Keratinocyte (primary cell): ENCODE data around the gene RNF148. TPM values are rescaled to one million over a fixed set of nuclear protein-coding genes. Genes with fewer than 3 reads are reported as not detected.

Source experiments
- DNase-seq: peaks from one replicate; pipeline ENCODE4 v3.0.0-alpha.2; 2011; ENCODE audit warnings: low read depth, missing footprints, low spot score
- FAIRE-seq: peaks from 2 replicates; lab custom pipeline; 2011; peaks lifted over from hg19 to GRCh38; lab: Jason Lieb, UNC
- H2AFZ ChIP-seq: 2 replicates; pipeline ENCODE4 v1.6.0; 2012; ENCODE audit warnings: low read length, control low read depth, inconsistent platforms; ENCODE audit not compliant: control insufficient read depth
- H3K27ac ChIP-seq: 2 replicates; pipeline ENCODE4 v1.5.1; 2011; ENCODE audit warnings: low read length; ENCODE audit not compliant: control insufficient read depth, insufficient read depth
- H3K27me3 ChIP-seq: 3 replicates; pipeline ENCODE4 v1.6.0; 2011; ENCODE audit warnings: low read length; ENCODE audit not compliant: control insufficient read depth, insufficient read depth; ENCODE audit errors: extremely low read depth
- H3K36me3 ChIP-seq, 2 experiments: 2 replicates in 1 of 2; 3 replicates in 1 of 2; pipeline ENCODE4 v1.5.1; 2011; ENCODE audit warnings: low read length in 2 of 2, mild to moderate bottlenecking in 1 of 2; ENCODE audit not compliant: control insufficient read depth in 2 of 2, insufficient read depth in 2 of 2; ENCODE audit errors: extremely low read depth in 1 of 2
- H3K4me1 ChIP-seq: 3 replicates; pipeline ENCODE4 v1.5.1; 2011; ENCODE audit warnings: low read length; ENCODE audit not compliant: control insufficient read depth, insufficient read depth; ENCODE audit errors: extremely low read depth
- H3K4me2 ChIP-seq: 3 replicates; pipeline ENCODE4 v1.6.0; 2011; ENCODE audit warnings: low read depth, low read length; ENCODE audit not compliant: control insufficient read depth, insufficient read depth; ENCODE audit errors: extremely low read depth
- H3K4me3 ChIP-seq, 3 experiments: fragments of 200-600 bp in 1 of 3; sonication (generic) in 1 of 3; 2 replicates in 2 of 3; 3 replicates in 1 of 3; pipeline ENCODE4 v1.5.1; 2011 to 2016; ENCODE audit warnings: low read length in 3 of 3, mild to moderate bottlenecking in 3 of 3, control low read depth in 2 of 3, inconsistent platforms in 1 of 3, low read depth in 1 of 3, mixed read lengths in 1 of 3, mixed run types in 1 of 3, moderate library complexity in 1 of 3; ENCODE audit not compliant: control insufficient read depth in 2 of 3, insufficient read depth in 2 of 3; ENCODE audit errors: extremely low read depth in 1 of 3
- H3K79me2 ChIP-seq: 2 replicates; pipeline ENCODE4 v1.6.0; 2012; ENCODE audit warnings: low read length; ENCODE audit not compliant: control insufficient read depth, insufficient read depth
- H3K9ac ChIP-seq: 3 replicates; pipeline ENCODE4 v1.6.0; 2011; ENCODE audit warnings: low read length; ENCODE audit not compliant: control insufficient read depth, insufficient read depth; ENCODE audit errors: extremely low read depth
- H3K9me1 ChIP-seq: 3 replicates; pipeline ENCODE4 v1.6.0; 2011; ENCODE audit warnings: low read length; ENCODE audit not compliant: control insufficient read depth, insufficient read depth; ENCODE audit errors: extremely low read depth
- H3K9me3 ChIP-seq: 2 replicates; pipeline ENCODE4 v1.5.1; 2012; ENCODE audit warnings: low read depth, low read length; ENCODE audit not compliant: control insufficient read depth
- H4K20me1 ChIP-seq: 3 replicates; pipeline ENCODE4 v1.6.0; 2011; ENCODE audit warnings: low read length; ENCODE audit not compliant: control insufficient read depth, insufficient read depth; ENCODE audit errors: extremely low read depth
- CTCF ChIP-seq, 3 experiments: IDR thresholded peaks in 1 of 3; conservative IDR thresholded peaks in 1 of 3; optimal IDR thresholded peaks in 1 of 3; 2 replicates in 2 of 3; 3 replicates in 1 of 3; pipeline versions ENCODE3 to v1.5.1; 2011; ENCODE audit warnings: low read length in 3 of 3, mild to moderate bottlenecking in 3 of 3, moderate library complexity in 2 of 3, control low read depth in 1 of 3, inconsistent platforms in 1 of 3; ENCODE audit not compliant: insufficient read depth in 2 of 3; ENCODE audit errors: extremely low read depth in 1 of 3
- EZH2 ChIP-seq: IDR thresholded peaks from one replicate; pipeline ENCODE4 v1.6.1; 2012; ENCODE audit warnings: inconsistent platforms, mild to moderate bottlenecking, low read length, moderate library complexity
- dilution Hi-C: fragments of 300-500 bp; cut with MboI; formaldehyde crosslinking; loops from one replicate; pipeline ENCODE4 v1.7.0; 2020; ENCODE audit warnings: low sequenced_read_pairs; ENCODE audit not compliant: extremely low pct_ligation_motif_present
- polyA minus RNA-seq, 3 experiments: library from RNA; depleted of rRNA, polyadenylated mRNA; stranded (reverse); fragments of >200 nt; gene quantifications; 1 replicate in 1 of 3; 2 replicates in 1 of 3; 3 replicates in 1 of 3; pipeline ENCODE4 v1.2.3, GENCODE V29; 2011
- polyA plus RNA-seq, 5 experiments: library from polyadenylated mRNA; depleted of rRNA in 3 of 5; stranded (reverse) in 3 of 5; stranded (forward) in 1 of 5; unstranded in 1 of 5; fragments of >200 nt; gene quantifications; 1 replicate in 1 of 5; 2 replicates in 3 of 5; 3 replicates in 1 of 5; pipeline versions ENCODE4 v1.2.1 to v1.2.3, GENCODE V29; 2011 to 2012; ENCODE audit warnings: missing spikeins in 2 of 5, low read depth in 1 of 5, low replicate concordance in 1 of 5

RNF148 gene
- polyA plus RNA-seq, result not detected in 3 replicates
- polyA plus RNA-seq (2011; ENCODE audit: low read depth), result not detected
- 0.05 TPM in 1 of 2 replicates, not detected in the other for polyA plus RNA-seq (2011; cell fraction: cytosol; rRNA removed)
- not detected in 2 replicates for polyA plus RNA-seq (2011; cell fraction: nucleus; rRNA removed)
- not detected in 2 replicates for polyA plus RNA-seq (2012; ENCODE audit: low replicate concordance)
- polyA minus RNA-seq, result 0.16 TPM in 1 of 3 replicates, not detected in the others
- not detected for polyA minus RNA-seq (2011; cell fraction: cytosol; rRNA and poly(A)+ RNA removed)
- not detected in 2 replicates for polyA minus RNA-seq (2011; cell fraction: nucleus; rRNA and poly(A)+ RNA removed)

- Histone ChIP-seq H3K4me1 (no peaks in the 10 kb centered on the region), H3K79me2 (no peaks in the 10 kb centered on the region), H3K27me3 (no peaks in the 10 kb centered on the region), H3K9me1 (no peaks in the 10 kb centered on the region), H3K27ac (no peak within 1 kb of the TSS), H3K4me3 (no peak within 1 kb of the TSS), H3K9me3 (no peaks in the 10 kb centered on the region), H3K36me3 (no peaks in the 10 kb centered on the region), H3K4me2 (no peak within 1 kb of the TSS), H4K20me1 (no peaks in the 10 kb centered on the region), H2AFZ (no peak within 1 kb of the TSS), H3K9ac (no peak within 1 kb of the TSS)
- DNase-seq, result no peak
- no peak for FAIRE-seq
- dilution Hi-C loops, result no loop called here
- TF ChIP-seq CTCF (optimal IDR thresholded peaks at IDR 0.05 in 1 of 3, IDR thresholded peaks at IDR 0.05 in 1 of 3, conservative IDR thresholded peaks at IDR 0.05 in 1 of 3; ENCODE audit: extremely low read depth in 1 of 3, insufficient read depth in 2 of 3, low read length in 3 of 3), result no peak
- no peak for TF ChIP-seq EZH2
These were observed at the start of gene RNF148 for GRCh38 chr7:122702872-122703510. TSS of gene RNF148 (minus strand) at chr7:122702922. CDS start at chr7:122702750, 172 bp downstream.

- Histone ChIP-seq H3K9me1 (no peaks in the 10 kb centered on the region), H2AFZ (no peak overlapping the region), H3K9me3 (no peaks in the 10 kb centered on the region), H3K27ac (no peak overlapping the region), H4K20me1 (no peaks in the 10 kb centered on the region), H3K36me3 (no peaks in the 10 kb centered on the region), H3K4me2 (no peak overlapping the region), H3K79me2 (no peaks in the 10 kb centered on the region), H3K9ac (no peak overlapping the region), H3K27me3 (no peaks in the 10 kb centered on the region), H3K4me3 (no peak overlapping the region), H3K4me1 (no peaks in the 10 kb centered on the region)
- DNase-seq (no peak), FAIRE-seq (no peak)
- dilution Hi-C loops, result no loop called here
- no peak for TF ChIP-seq EZH2
- no peak for TF ChIP-seq CTCF (optimal IDR thresholded peaks at IDR 0.05 in 1 of 3, IDR thresholded peaks at IDR 0.05 in 1 of 3, conservative IDR thresholded peaks at IDR 0.05 in 1 of 3; ENCODE audit: extremely low read depth in 1 of 3, insufficient read depth in 2 of 3, low read length in 3 of 3)
These were observed 47.7 kb upstream of the RNF148 start for GRCh38 chr7:122750389-122750788.
